Sigmoid colon (tissue), 7 donors: Measurements from ENCODE around the gene CCDC57. TPM values are rescaled to one million over a fixed set of nuclear protein-coding genes. Genes with fewer than 3 reads are reported as not detected.

Experiments
- DNase-seq: peaks from one replicate; pipeline ENCODE4 v3.0.0-alpha.2; 2019
- H3K27ac ChIP-seq, 4 donors: fragments of 200-600 bp; sonication (generic); one replicate each; pipeline ENCODE4 v1.5.1; 2016 to 2019; ENCODE audit warnings: mild to moderate bottlenecking in 1 of 4
- H3K27me3 ChIP-seq, 3 donors: fragments of 200-600 bp; sonication (generic); one replicate each; pipeline ENCODE4 v1.5.1; 2019; ENCODE audit warnings: mild to moderate bottlenecking in 1 of 3
- H3K36me3 ChIP-seq, 4 donors: fragments of 200-600 bp; sonication (generic); one replicate each; pipeline ENCODE4 v1.5.1; 2016 to 2019
- H3K4me1 ChIP-seq, 4 donors: fragments of 200-600 bp; sonication (generic); one replicate each; pipeline ENCODE4 v1.5.1; 2017 to 2019
- H3K4me3 ChIP-seq, 4 donors: fragments of 200-600 bp; sonication (generic); one replicate each; pipeline ENCODE4 v1.5.1; 2017 to 2019; ENCODE audit warnings: mild to moderate bottlenecking in 2 of 4, moderate library complexity in 1 of 4
- H3K9me3 ChIP-seq, 4 donors: fragments of 200-600 bp in 3 of 4; sonication (generic) in 3 of 4; one replicate each; pipeline versions ENCODE4 v1.5.1 to v1.6.1; 2013 to 2019
- EP300 ChIP-seq, 4 donors: sonication (generic); formaldehyde crosslinking; IDR thresholded peaks; one replicate each; pipeline ENCODE4 v1.6.1; 2017; ENCODE audit warnings: antibody characterized with exemption in 4 of 4
- POLR2A ChIP-seq, 2 donors: fragments of 450-650 bp; IDR thresholded peaks; one replicate each; pipeline ENCODE4 v1.6.1; 2016; ENCODE audit warnings: antibody characterized with exemption in 2 of 2, mild to moderate bottlenecking in 2 of 2, moderate library complexity in 2 of 2
- POLR2AphosphoS5 ChIP-seq, 4 donors: sonication (generic); formaldehyde crosslinking; IDR thresholded peaks; one replicate each; pipeline ENCODE4 v1.6.1; 2017; ENCODE audit warnings: antibody characterized with exemption in 4 of 4
- WGBS, 2 donors: extraction: QIAGEN DNeasy Blood & Tissue Kit; methylation state at CpG; one replicate each; pipeline ENCODE4 v1.1.7; 2013; 5-methylcytosine and 5-hydroxymethylcytosine counted together
- intact Hi-C: fragments of 100-400 bp; cut with DNase I; formaldehyde crosslinking; loops from one replicate; pipeline ENCODE4 v1.15.1; 2023
- polyA plus RNA-seq, 3 donors: library from polyadenylated mRNA; stranded (reverse); fragments of 200-250 nt; gene quantifications; one replicate each; pipeline ENCODE4 v1.2.3, GENCODE V29; 2013
- total RNA-seq, 4 donors: library from RNA; depleted of rRNA; stranded (reverse); fragments of >200 nt; gene quantifications; one replicate each; pipeline ENCODE4 v1.1.0, GENCODE V29; 2016
- TF ChIP-seq, protein P1 (sequence below), 4 experiments: fragments of 450-650 bp in 3 of 4; fragments of 200-600 bp in 1 of 4; IDR thresholded peaks; one replicate each; pipeline ENCODE4 v1.5.1; 2016 to 2019; ENCODE audit warnings: antibody characterized with exemption in 4 of 4, mild to moderate bottlenecking in 3 of 4, moderate library complexity in 2 of 4
- donor health status: healthy with polysubstance abuse.
- donor health status: Bipolar disorder and iron deficiency.
- donor health status: healthy.

Gene CCDC57
- total and polyA plus RNA-seq, 7 donors, result 13.3 to 47.8 (median 24.4) TPM

DNA sequence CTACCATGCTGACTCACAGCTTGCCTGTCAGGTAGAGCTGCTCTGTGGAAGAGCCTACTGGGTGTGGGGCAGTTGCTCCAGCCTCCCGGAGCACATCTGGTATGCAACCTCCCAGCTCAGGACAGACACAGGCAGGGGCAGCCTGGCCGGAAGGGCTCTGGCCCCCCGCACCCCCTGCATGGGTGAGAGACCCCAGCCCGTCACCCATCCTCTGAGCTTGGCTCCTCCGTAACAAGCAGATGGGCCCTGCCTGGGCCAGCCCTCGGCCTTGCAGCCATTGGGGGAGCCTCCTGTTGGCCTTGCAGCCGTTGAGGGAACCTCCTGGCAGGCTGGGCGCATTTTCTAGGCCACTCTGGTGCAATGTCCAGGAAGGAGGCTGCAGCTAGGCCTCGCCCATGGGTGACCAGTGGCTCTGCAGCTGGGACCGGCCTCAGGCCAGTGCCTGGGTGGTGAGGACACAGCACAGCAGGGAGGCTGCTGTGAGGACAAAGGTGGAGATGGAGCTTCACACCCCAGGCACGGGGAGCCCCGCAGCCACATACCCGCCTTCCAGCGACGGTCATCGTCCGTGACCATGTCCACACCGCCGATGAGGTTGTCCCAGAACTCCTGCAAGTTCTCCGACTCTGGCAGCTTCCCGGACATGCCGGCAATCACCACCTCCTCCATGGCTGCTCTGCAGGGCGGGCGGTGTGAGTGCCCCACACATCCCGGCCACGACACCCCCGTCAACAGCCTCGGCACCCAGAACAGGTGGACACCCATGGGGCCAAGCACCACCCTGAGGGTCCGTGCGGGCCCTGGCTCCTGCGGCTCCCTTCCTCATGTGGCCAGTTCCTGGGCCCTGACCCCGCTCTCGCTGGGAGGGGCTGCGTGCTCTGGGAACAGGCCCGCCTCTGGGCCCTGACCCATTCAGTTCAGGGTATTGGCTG lies 116.6 kb downstream of the CCDC57 start:
- peak overlapping the region in 3 of 4 donors; percentile 59 to 94 (median 67) for H3K4me3 ChIP-seq
- no peaks in the 10 kb centered on the region for H3K9me3 ChIP-seq

DNA sequence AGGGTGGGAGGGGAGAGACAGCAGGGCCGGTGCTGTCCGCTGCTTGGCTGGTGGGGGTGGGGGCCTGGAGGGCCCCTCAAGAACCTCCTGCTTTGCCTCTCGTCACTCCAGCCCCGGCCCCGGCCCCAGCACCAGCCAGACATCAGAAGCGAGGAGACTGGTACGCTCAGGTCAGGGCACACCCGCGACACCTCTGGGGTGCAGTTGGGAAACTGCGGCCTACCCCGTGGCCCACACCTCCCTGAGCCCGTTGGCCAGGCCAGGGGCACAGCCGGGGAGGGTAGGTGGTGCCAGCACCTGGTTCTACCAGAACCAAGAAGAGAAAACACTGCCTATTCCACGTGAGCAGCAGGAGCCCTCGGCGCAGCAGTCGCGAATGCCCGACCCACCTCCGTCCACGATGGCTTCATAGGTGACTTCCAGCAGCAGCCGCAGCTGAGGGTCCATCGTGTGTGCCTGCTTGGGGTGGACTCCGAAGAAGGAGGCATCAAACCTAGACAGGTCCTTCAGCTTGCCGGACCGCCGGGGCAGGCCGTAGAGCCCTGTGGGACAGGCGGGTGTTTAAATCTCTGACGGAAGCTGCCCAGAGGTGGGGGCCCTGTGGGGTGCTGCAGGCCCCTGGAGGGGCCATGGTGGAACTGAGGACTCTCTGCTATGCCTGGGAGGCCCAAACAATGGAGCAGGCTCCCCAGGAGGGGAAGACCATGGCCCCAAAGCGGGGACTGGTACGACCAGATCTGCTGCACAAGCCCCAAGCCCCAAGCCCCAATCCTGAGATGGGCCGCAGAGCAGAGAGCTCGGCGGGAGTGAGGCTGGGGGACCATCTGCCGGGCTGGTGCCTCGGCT lies 117.5 kb downstream of the CCDC57 start:
- no peak overlapping the region for H3K4me3 ChIP-seq
- H3K4me1 ChIP-seq, result peaks cover 0 to 31% (median 29%) of the 10 kb centered on the region in 4 donors
- peaks cover 45 to 60% (median 53%) of the 10 kb centered on the region in 4 donors for H3K36me3 ChIP-seq
- H3K27me3 ChIP-seq, result no peaks in the 10 kb centered on the region
- no peak overlapping the region for H3K27ac ChIP-seq
- TF ChIP-seq POLR2A (IDR thresholded peaks at IDR 0.05), result no peak
- no peak for TF ChIP-seq EP300 (IDR thresholded peaks at IDR 0.05)
- TF ChIP-seq POLR2AphosphoS5 (IDR thresholded peaks at IDR 0.05), result no peak
- TF ChIP-seq, protein P1, sequence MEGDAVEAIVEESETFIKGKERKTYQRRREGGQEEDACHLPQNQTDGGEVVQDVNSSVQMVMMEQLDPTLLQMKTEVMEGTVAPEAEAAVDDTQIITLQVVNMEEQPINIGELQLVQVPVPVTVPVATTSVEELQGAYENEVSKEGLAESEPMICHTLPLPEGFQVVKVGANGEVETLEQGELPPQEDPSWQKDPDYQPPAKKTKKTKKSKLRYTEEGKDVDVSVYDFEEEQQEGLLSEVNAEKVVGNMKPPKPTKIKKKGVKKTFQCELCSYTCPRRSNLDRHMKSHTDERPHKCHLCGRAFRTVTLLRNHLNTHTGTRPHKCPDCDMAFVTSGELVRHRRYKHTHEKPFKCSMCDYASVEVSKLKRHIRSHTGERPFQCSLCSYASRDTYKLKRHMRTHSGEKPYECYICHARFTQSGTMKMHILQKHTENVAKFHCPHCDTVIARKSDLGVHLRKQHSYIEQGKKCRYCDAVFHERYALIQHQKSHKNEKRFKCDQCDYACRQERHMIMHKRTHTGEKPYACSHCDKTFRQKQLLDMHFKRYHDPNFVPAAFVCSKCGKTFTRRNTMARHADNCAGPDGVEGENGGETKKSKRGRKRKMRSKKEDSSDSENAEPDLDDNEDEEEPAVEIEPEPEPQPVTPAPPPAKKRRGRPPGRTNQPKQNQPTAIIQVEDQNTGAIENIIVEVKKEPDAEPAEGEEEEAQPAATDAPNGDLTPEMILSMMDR (IDR thresholded peaks at IDR 0.05), result no peak
- intact Hi-C loops, result loop anchor here (5.0 kb wide), 1 partner anchor 223 kb away; the partner anchor contains the start of gene ARHGDIA
- WGBS, 2 donors, result 92 to 94% methylated on average over 37 of the region's 37 CpGs
- H3K9me3 ChIP-seq, result no peaks in the 10 kb centered on the region
- no peak for DNase-seq

More for the DNA sequence above, 116.6 kb downstream of the CCDC57 start:
- H3K36me3 ChIP-seq, result peaks cover 36 to 51% (median 44%) of the 10 kb centered on the region in 4 donors
- no peaks in the 10 kb centered on the region for H3K27me3 ChIP-seq
- H3K27ac ChIP-seq, result peak overlapping the region in 2 of 4 donors; percentile 88 to 98
- WGBS, 2 donors, result 95% methylated on average over 35 of the region's 35 CpGs
- H3K4me1 ChIP-seq, result peaks cover 0 to 39% (median 32%) of the 10 kb centered on the region in 4 donors
- TF ChIP-seq POLR2A (IDR thresholded peaks at IDR 0.05), result no peak
- no peak for DNase-seq
- intact Hi-C loops, result loop anchor here (5.0 kb wide), 1 partner anchor 224 kb away; the partner anchor contains the start of gene ARHGDIA

DNA sequence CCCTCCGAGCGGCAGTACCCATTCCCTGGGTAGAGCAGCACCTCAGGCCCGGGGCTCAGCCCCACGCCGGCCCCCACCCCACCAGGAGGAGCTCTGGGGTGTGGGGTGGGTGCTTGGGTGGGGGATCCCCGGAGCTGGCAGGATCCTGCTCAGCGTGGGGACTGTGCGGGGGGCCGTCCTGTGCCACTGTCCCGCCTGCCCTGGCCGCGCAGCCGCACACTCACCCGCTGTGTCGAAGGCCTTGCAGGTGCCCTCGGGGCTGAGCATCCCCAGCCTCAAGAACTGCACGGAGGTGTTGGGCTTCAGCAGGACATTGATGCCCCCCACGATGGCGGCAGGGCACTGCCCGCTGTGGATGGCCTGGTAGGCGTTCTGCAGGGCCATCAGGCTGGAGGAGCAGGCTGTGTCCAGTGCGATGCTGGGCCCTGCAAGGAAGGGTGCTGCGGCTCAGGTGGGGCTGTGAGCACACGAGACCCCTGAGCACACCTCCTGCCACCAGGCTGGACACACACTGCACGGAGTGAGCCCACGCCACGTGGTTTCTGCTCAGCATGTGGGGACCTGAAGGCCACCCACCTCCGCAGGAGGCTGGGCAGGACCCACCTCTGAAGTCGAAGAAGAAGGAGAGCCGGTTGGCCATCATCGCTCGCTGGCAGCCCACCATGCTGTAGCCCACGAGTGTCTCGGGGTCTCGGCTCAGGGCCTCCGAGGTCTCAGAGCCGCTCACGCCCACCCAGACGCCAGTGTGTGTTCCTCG lies 119.5 kb downstream of the CCDC57 start:
- 96 to 97% methylated on average over 40 of the region's 40 CpGs for WGBS, 2 donors
- DNase-seq, result no peak

DNA sequence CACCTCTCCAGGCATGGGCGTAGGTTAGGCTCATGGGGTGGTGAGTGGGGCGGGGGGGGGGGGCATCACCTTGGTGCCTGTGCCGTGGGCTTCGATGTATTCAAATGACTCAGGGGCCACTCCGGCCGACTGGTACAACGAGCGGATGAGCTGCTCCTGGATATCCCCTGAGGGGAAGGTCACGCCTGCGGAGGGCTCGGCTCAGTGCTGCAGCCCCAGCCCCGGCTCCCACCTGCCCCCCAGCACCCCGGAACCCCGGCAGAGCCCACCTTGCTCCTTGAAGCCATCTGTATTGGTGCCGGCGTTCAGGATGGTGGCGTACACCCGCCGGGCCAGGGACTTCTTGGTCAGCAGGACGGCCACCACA lies 120.0 kb downstream of the CCDC57 start:
- peaks cover 0 to 18% (median 16%) of the 10 kb centered on the region in 4 donors for H3K4me1 ChIP-seq
- no peak overlapping the region for H3K27ac ChIP-seq
- intact Hi-C loops, result no loop called here
- H3K9me3 ChIP-seq, result no peaks in the 10 kb centered on the region
- no peak overlapping the region for H3K4me3 ChIP-seq
- no peak for DNase-seq
- no peak for TF ChIP-seq EP300 (IDR thresholded peaks at IDR 0.05)
- TF ChIP-seq, protein P1 (IDR thresholded peaks at IDR 0.05), result no peak
- 96% methylated on average over 20 of the region's 20 CpGs for WGBS, 2 donors
- peaks cover 71 to 85% (median 78%) of the 10 kb centered on the region in 4 donors for H3K36me3 ChIP-seq
- H3K27me3 ChIP-seq, result no peaks in the 10 kb centered on the region

More for the DNA sequence above, 119.5 kb downstream of the CCDC57 start:
- Histone ChIP-seq H3K27me3 (no peaks in the 10 kb centered on the region), H3K9me3 (no peaks in the 10 kb centered on the region), H3K27ac (no peak overlapping the region), H3K36me3 (peaks cover 65 to 80% (median 72%) of the 10 kb centered on the region in 4 donors), H3K4me1 (peaks cover 0 to 18% (median 18%) of the 10 kb centered on the region in 4 donors), H3K4me3 (no peak overlapping the region)
- intact Hi-C loops, result no loop called here
- TF ChIP-seq POLR2A (IDR thresholded peaks at IDR 0.05) (no peak), POLR2AphosphoS5 (IDR thresholded peaks at IDR 0.05) (no peak), EP300 (IDR thresholded peaks at IDR 0.05) (no peak)
- TF ChIP-seq, protein P1 (IDR thresholded peaks at IDR 0.05), result no peak
